Transverse colon (tissue), 4 donors: Measurements from ENCODE around the gene OR7A5. TPM values are rescaled to one million over a fixed set of nuclear protein-coding genes. Genes with fewer than 3 reads are reported as not detected.

Experiments used
- DNase-seq: peaks from one replicate; pipeline ENCODE4 v3.0.0-alpha.2; 2019
- H3K27ac ChIP-seq, 4 donors: fragments of 200-600 bp; sonication (generic); 2 replicates each; pipeline ENCODE4 v1.5.1; 2016 to 2018; ENCODE audit warnings: inconsistent platforms in 4 of 4
- H3K27me3 ChIP-seq: fragments of 200-600 bp; sonication (generic); 2 replicates; pipeline ENCODE4 v1.5.1; 2017; ENCODE audit warnings: inconsistent platforms
- H3K36me3 ChIP-seq, 4 donors: fragments of 200-600 bp; sonication (generic); 2 replicates each; pipeline ENCODE4 v1.5.1; 2017 to 2019; ENCODE audit warnings: inconsistent platforms in 4 of 4
- H3K4me1 ChIP-seq, 4 donors: fragments of 200-600 bp; sonication (generic); 2 replicates each; pipeline ENCODE4 v1.5.1; 2017 to 2020; ENCODE audit warnings: inconsistent platforms in 4 of 4
- H3K4me3 ChIP-seq, 4 donors: fragments of 200-600 bp; sonication (generic); 1 replicate in 1 of 4; 2 replicates in 3 of 4; pipeline versions ENCODE4 v1.5.1 to v1.6.1; 2017 to 2019; ENCODE audit warnings: inconsistent platforms in 4 of 4
- H3K9me3 ChIP-seq, 2 donors: fragments of 200-600 bp; sonication (generic); 2 replicates each; pipeline ENCODE4 v1.5.1; 2017 to 2019; ENCODE audit warnings: inconsistent platforms in 2 of 2
- CTCF ChIP-seq, 5 experiments: fragments of 200-600 bp in 3 of 5; fragments of 450-650 bp in 2 of 5; sonication (generic) in 3 of 5; IDR thresholded peaks; 1 replicate in 2 of 5; 2 replicates in 3 of 5; pipeline ENCODE4 v1.5.1; 2016 to 2017; ENCODE audit warnings: antibody characterized with exemption in 5 of 5, inconsistent platforms in 3 of 5, mild to moderate bottlenecking in 2 of 5, moderate library complexity in 1 of 5
- EP300 ChIP-seq: sonication (generic); formaldehyde crosslinking; IDR thresholded peaks from one replicate; pipeline ENCODE4 v1.6.1; 2017; ENCODE audit warnings: antibody characterized with exemption, low read depth
- POLR2A ChIP-seq: fragments of 450-650 bp; IDR thresholded peaks from one replicate; pipeline ENCODE4 v1.6.1; 2016; ENCODE audit warnings: antibody characterized with exemption, mild to moderate bottlenecking, moderate library complexity
- POLR2AphosphoS5 ChIP-seq, 3 donors: sonication (generic); formaldehyde crosslinking; IDR thresholded peaks; one replicate each; pipeline ENCODE4 v1.6.1; 2016; ENCODE audit warnings: antibody characterized with exemption in 3 of 3
- WGBS, 2 donors: methylation state at CpG; one replicate each; pipeline ENCODE4 v1.1.5; 2018; ENCODE audit warnings: low coverage in 1 of 2; 5-methylcytosine and 5-hydroxymethylcytosine counted together
- in situ Hi-C, 4 donors: fragments of 200-750 bp; cut with MboI; loops; one replicate each; pipeline versions ENCODE4 v1.15.0 to v1.15.1; 2017; ENCODE audit warnings: low sequenced_read_pairs in 3 of 4, low pct_ligation_motif_present in 1 of 4, low pct_unique_long_range_greater_than_20kb in 1 of 4
- intact Hi-C: fragments of 100-400 bp; cut with DNase I; formaldehyde crosslinking; loops from one replicate; pipeline ENCODE4 v1.15.1; 2023; ENCODE audit warnings: low total_unique reads
- total RNA-seq, 4 donors: library from RNA; depleted of rRNA; stranded (reverse); fragments of >200 nt; gene quantifications; one replicate each; pipeline ENCODE4 v1.1.0, GENCODE V29; 2016

The OR7A5 gene
- total RNA-seq, 4 donors from 2014 or later, result not detected

DNA sequence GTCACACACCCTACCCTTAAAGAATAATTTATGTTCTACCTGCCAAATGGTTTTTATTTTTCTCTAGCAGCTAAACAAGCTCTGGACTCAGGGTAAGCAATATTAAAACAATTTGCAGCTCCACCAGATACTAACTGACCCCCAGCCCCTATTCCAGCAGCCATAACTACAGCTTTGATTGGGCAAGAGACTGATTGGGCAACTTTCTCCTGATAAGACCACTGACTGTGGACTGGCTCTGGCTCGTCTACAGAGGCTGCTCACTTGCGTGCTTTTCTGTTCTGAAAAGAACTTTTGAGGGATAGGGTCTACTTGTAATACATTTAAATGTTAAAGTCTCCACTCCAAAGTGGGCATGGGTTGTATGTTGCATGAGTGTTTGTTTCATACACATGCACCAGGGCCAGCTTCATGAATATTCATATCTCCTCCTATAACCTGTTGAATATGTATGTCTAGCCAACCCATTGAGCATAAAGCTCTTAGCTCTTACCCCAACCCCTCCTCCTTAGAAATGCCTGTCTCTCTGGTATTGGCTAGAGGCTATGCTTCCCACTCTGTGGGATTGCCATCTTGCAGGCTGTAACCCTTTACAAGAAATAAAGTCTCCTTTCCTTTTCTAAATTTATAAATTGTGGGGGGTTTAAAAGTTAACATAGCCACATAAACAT is 19.9 kb downstream of the OR7A5 start:
- intact Hi-C loops, result no loop called here
- in situ Hi-C loops, result no loop called here

GRCh38 chr19:14809272-14810057 is 25.5 kb downstream of the OR7A5 start:
- Histone ChIP-seq H3K27ac (no peak overlapping the region), H3K4me1 (no peaks in the 10 kb centered on the region), H3K27me3 (no peaks in the 10 kb centered on the region), H3K4me3 (no peak overlapping the region), H3K9me3 (no peaks in the 10 kb centered on the region), H3K36me3 (no peaks in the 10 kb centered on the region)
- WGBS, 2 donors, result 43 to 54% methylated on average over 8 to 9 of the region's 9 CpGs
- TF ChIP-seq CTCF (IDR thresholded peaks at IDR 0.05), result no peak
- TF ChIP-seq POLR2AphosphoS5 (IDR thresholded peaks at IDR 0.05), result no peak
- no peak for TF ChIP-seq EP300
- TF ChIP-seq POLR2A, result no peak
- in situ Hi-C loops (no loop called here), intact Hi-C loops (loop anchor here (2.0 to 10.0 kb wide), 2 partner anchors 79 to 665 kb away; partner anchors contain the start of gene PGLYRP2)
- DNase-seq, result no peak

More for the DNA sequence above, 19.9 kb downstream of the OR7A5 start:
- Histone ChIP-seq H3K4me3 (no peak overlapping the region), H3K27me3 (no peaks in the 10 kb centered on the region), H3K4me1 (no peaks in the 10 kb centered on the region), H3K9me3 (no peaks in the 10 kb centered on the region), H3K27ac (no peak overlapping the region), H3K36me3 (no peaks in the 10 kb centered on the region)
- TF ChIP-seq POLR2AphosphoS5 (IDR thresholded peaks at IDR 0.05) (no peak), POLR2A (no peak)
- 40 to 65% methylated on average over 1 to 2 of the region's 2 CpGs for WGBS, 2 donors
- DNase-seq, result no peak

DNA sequence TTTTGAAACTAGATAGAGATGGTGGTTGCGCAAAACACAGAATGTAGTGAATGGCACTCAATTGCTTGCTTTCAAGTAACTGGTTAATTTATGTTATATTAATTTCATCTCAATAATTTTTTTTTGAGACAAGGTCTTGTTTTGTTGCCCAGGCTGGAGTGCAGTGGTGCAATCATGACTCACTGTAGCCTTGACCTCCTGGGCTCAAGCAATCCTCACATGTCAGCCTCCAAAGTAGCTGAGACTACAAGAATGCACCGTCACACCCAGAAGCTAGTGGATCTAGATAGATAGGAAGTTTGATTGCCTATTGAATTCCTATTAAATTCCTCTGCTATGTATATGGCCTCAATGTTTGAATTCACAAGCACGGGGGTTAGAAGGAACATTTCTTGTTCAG is 30.2 kb downstream of the OR7A5 start:
- TF ChIP-seq EP300 (no peak), POLR2AphosphoS5 (IDR thresholded peaks at IDR 0.05) (no peak), CTCF (IDR thresholded peaks at IDR 0.05) (no peak), POLR2A (no peak)
- Histone ChIP-seq H3K9me3 (no peaks in the 10 kb centered on the region), H3K27me3 (no peaks in the 10 kb centered on the region), H3K4me1 (no peaks in the 10 kb centered on the region), H3K36me3 (no peaks in the 10 kb centered on the region), H3K4me3 (no peak overlapping the region), H3K27ac (no peak overlapping the region)
- WGBS, 2 donors, result 78% methylated on average over 3 of the region's 3 CpGs; no CpG with 5 or more reads in 1 of the 2 donors
- intact Hi-C loops (loop anchor here (10.0 kb wide), 1 partner anchor 670 kb away; the partner anchor contains the start of gene PGLYRP2), in situ Hi-C loops (no loop called here)
- DNase-seq, result no peak

GRCh38 chr19:14798760-14799159 is 36.2 kb downstream of the OR7A5 start:
- in situ Hi-C loops, result no loop called here

More at GRCh38 chr19:14798760-14799159, 36.2 kb downstream of the OR7A5 start:
- TF ChIP-seq POLR2AphosphoS5 (IDR thresholded peaks at IDR 0.05) (no peak), POLR2A (no peak), CTCF (IDR thresholded peaks at IDR 0.05) (no peak), EP300 (no peak)
- intact Hi-C loops, result no loop called here
- H3K4me1 ChIP-seq, result no peaks in the 10 kb centered on the region
- no peaks in the 10 kb centered on the region for H3K27me3 ChIP-seq
- H3K4me3 ChIP-seq, result no peak overlapping the region
- no peak overlapping the region for H3K27ac ChIP-seq
- no peak for DNase-seq
- no peaks in the 10 kb centered on the region for H3K9me3 ChIP-seq
- H3K36me3 ChIP-seq, result no peaks in the 10 kb centered on the region
- WGBS, 2 donors, result 82 to 100% methylated on average over 1 to 5 of the region's 5 CpGs
